GM18498 (cell line): ENCODE data around the gene ABCC8.

Experiments
- ATAC-seq: cut with Tn5 transposase; IDR thresholded peaks from one replicate; pipeline ENCODE4 v1.9.1; 2021; ENCODE audit warnings: mild to moderate bottlenecking, moderate library complexity; ENCODE audit not compliant: unreplicated experiment

Gene ABCC8

GRCh38 chr11:17506314-17506713, 29.7 kb upstream of the ABCC8 start:
- ATAC-seq: no peak

GRCh38 chr11:17505146-17505545, 28.5 kb upstream of the ABCC8 start:
- no peak for ATAC-seq

- peak; percentile 81 for ATAC-seq
These were observed 27.9 kb upstream of the ABCC8 start for GRCh38 chr11:17504330-17505107.

GRCh38 chr11:17502630-17503029, 26.0 kb upstream of the ABCC8 start:
- no peak for ATAC-seq

- no peak for ATAC-seq
These were observed 24.0 kb upstream of the ABCC8 start for GRCh38 chr11:17500673-17501072.

- no peak for ATAC-seq
These were observed 21.8 kb upstream of the ABCC8 start for GRCh38 chr11:17498475-17498874.

- no peak for ATAC-seq
These were observed 21.4 kb upstream of the ABCC8 start for GRCh38 chr11:17498058-17498457.

- no peak for ATAC-seq
These were observed 19.8 kb upstream of the ABCC8 start for GRCh38 chr11:17496406-17496805.

DNA sequence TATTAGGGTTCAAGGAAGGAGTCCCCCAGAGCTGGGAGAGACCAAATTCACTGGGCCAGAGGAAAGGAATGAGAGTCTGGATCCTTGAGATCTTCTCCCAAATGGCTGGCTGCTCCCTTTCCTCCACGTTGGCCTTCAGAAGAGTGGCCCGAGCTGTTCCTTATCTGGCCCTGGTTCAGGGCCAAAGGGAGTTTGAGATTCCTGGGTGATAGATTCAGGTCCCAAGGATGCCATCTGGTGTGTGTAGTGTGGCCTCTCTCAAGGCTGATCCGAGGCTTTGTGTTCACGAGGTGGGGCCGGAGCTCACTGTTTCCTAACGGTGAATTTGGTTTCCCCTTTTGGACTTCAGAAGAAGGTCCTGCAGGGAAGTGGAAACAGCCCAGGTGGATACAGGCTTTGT, 17.4 kb upstream of the ABCC8 start:
- ATAC-seq: no peak

GRCh38 chr11:17490938-17491337, 14.3 kb upstream of the ABCC8 start:
- ATAC-seq: no peak

DNA sequence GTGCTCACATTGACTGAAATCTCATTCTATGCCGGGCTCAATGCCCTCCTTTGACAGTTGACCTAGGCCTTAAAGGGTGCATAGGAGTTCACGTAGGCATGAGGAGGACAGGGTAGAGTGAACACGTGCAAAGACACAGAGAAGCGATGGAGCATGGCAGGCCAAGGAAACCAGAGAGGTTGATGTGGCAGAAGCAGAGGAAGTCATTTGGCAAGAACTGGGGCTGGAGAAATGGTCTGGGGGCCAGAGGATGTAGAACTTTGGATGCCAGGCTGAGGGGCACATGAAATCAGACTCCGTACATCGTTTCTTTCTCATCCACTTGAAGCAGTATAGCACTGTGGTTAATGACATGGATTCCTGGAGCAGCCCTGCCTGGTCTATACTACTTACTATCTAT, 13.6 kb upstream of the ABCC8 start:
- ATAC-seq: no peak

DNA sequence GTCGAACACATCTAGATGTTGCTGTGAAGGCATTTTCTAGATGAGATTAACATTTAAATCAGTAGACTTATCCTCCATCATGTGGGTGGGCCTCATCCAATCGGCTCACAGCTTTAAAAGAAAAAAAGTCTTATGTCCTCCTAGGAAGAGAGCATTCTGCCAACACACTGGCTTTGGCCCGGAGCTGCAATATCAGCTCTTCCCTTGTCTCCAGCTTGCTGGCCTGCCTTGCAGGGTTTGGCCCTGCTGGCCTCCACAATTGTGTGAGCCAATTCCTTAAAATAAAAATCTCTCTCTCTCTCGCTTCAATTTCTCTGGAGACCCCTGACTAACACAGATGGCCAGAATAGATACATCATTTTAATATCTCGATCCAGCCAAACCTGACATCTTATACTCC, 13.1 kb upstream of the ABCC8 start:
- ATAC-seq: no peak

DNA sequence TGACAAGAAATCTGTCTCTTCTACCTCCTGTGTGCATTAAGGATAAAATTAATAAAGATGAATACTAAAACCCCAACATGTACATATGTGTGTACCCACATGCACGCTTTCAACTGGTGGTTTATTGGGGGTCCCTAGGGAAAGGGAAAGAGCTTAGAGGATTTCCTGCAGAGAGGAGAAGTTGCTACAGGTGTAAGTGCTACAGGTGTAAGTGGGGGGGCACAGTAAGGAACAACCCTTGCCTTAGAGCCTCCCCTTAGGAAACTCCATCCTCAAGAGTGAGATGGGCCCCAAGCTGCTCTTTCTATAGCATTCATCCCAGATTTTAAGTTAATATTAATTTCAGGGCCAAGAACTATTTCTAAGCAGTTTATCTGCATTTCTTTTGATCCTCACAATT, 11.9 kb upstream of the ABCC8 start:
- no peak for ATAC-seq

DNA sequence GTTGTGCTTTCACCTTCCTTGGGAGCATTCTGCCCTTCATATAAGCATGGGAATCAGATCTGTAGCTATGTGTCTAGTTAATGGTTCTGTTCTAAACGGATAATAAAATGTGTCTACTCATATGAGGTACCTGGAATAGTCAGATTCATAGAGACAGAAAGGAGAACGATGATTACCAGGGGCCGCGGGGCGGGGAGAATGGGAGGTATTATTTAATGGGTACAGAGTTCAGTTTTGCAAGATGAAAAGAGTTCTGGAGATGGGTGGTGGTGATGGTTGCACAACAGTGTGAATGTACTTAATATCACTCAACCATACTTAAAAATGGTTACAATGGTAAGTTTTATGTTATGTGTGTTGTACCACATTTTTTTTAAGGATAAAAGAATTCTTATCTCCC, 10.0 kb upstream of the ABCC8 start:
- ATAC-seq: no peak

DNA sequence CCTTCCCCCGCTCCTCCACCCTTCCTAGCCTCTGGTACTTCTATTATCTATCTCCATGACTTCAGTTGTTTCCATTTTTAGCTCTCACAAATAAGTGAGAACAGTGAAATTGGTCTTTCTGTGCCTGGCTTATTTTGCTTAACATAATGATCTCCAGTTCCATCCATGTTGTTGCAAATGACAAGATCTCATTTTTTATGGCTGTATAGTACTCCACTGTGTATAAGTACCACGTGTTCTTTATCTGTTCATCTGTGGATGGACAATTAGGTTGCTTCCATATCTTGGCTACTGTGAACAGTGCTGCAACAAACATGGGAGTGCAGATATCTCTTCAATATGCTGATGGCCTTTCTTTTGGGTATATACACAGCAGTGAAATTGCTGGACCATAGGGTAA, 6.9 kb upstream of the ABCC8 start:
- ATAC-seq: no peak

- no peak for ATAC-seq
These were observed 5.3 kb upstream of the ABCC8 start for GRCh38 chr11:17481905-17482304.

GRCh38 chr11:17479284-17480214, 2.9 kb upstream of the ABCC8 start:
- no peak for ATAC-seq

GRCh38 chr11:17478070-17478469, 1.4 kb upstream of the ABCC8 start:
- ATAC-seq: no peak

- no peak for ATAC-seq
These were observed 716 bp upstream of the ABCC8 start for GRCh38 chr11:17477361-17477760.

- ATAC-seq: no peak
These were observed 364 bp upstream of the ABCC8 start for GRCh38 chr11:17477084-17477333.

- no peak for ATAC-seq
These were observed 854 bp downstream of the ABCC8 start for GRCh38 chr11:17475666-17476316.
